NOMO-1 treated with DMSO at 0.1 percent for 48 hours (cell line): ENCODE results near the gene PDK4.
"Not testable (repeated sequence)": the region's sequence is repeated elsewhere in the genome, so short reads cannot be mapped to it uniquely, and the experiment has no call there.

Source experiments
- DNase-seq: peaks from one replicate; lab custom pipeline; 2025; ENCODE audit not compliant: unreplicated experiment; lab: John Stamatoyannopoulos, UW

Gene PDK4

DNA sequence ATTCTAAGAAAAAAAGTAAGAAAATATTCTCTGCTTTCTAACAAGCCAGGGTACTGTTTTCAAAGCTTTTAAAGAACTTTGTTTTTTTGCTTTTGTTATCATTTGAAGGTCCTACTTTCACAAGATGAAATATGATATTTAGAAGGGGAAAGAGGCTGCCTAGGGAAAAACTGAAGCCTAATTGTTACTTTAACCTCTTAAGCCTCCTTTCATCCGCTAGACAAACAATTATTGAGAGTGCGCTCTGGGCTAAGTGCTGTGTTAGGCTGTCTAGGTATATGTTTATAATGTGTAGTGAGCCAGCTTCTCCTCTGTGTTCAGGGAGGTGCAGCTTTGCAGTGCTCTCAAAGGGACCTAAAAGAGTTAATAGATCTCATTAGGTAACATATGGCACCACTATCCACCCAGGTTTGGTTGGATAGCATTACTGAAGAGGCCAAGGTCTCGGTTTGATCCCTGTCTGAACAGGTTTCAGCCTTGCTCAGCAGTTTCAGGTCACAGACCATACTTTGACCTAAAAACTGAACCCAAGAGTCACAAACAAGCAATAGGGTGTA lies 17.9 kb downstream of the PDK4 start:
- DNase-seq: no peak

DNA sequence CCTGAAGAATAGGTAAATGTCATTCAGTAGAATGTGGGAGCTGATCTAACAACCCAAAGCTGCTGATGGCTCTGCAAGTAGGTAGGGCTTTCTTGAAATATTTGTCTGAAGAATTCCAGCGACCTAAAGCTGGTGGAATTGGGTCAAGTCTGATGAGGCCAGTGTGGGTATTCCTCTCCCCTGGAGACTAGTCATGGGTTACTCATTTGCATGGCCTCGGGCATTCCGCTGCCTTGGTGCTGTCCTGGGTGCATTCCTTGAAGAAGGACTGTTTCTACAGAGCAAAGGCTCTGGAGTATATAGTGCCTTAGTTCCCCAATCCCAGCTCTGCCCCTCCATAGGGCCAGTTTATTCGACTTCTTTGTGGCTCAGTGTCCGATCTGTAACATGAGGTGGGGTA lies 19.2 kb downstream of the PDK4 start:
- no peak for DNase-seq

DNA sequence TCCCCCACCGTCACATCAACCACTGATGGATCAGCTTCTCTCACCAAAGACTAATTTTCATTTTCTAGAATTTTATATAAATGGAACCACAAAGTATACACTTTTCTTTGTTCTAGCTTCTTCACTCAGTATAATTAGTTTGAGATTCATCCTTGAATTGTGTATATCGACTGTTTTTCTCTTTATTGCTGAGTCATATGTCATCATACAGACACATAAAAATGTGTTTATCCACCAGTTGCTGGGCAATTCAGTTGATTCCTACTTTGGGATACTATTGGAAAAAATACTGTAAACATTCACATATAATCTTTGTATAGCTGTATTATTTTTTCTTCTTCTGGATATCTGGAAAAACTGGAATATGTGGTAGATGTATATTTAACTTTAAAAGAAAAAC lies 26.6 kb downstream of the PDK4 start:
- DNase-seq: no peak

DNA sequence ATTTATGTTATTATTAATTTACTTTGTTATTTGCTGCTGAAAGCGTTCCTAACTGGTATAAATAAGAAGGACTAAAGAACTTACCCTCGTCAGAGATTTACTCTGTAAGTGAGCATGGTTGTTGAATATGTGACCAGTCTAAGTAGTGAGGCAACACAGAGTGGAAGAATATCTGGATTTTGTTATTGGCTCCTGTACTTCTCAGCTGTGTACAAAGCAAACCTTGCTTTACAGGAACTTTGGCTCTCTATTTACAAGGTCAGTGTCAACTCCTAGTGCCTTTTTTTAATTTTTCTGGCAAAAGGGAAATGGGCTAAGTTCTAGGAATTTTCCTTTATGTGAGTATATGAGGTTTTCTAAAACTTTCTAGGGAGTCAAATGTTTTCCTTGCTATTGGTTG lies 35.6 kb downstream of the PDK4 start:
- no peak for DNase-seq

DNA sequence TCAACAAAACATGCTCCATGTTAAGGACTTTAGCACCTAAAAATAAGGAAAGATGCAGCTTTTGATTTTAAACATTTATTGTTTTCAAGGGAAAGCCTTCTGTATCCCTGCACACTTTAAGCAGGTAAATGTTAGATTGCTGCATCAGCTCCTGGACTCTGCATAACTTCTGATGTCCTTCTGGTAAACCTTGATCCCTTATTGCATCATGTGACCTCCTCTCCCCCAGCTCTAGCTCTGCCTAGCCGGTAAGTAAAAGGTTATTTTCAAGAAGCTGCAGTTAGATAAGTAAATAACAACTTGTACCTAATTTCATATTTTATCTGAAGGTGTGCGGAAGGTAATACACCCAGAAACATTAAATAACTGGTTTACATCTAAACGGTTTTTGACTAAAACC lies 37.5 kb downstream of the PDK4 start:
- DNase-seq: no peak

DNA sequence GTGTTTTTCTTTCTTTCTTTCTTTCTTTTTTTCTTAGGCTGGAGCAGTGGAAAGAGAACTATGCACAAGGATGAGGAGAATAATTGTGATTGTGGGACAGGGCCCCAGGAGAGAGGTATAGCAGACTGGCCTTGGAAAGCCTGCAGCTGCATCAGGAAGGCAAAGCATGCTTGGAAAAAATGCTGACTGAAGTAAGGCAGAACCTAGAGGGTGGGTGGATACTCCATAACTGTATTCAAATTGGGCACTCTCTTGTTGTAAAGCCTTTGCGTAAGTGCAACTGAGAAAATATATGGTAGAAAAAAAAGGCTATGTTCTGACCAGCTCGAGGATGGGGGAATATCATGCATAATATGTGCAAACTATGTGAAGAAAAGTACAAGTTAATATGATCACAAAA lies 39.5 kb downstream of the PDK4 start:
- no peak for DNase-seq

DNA sequence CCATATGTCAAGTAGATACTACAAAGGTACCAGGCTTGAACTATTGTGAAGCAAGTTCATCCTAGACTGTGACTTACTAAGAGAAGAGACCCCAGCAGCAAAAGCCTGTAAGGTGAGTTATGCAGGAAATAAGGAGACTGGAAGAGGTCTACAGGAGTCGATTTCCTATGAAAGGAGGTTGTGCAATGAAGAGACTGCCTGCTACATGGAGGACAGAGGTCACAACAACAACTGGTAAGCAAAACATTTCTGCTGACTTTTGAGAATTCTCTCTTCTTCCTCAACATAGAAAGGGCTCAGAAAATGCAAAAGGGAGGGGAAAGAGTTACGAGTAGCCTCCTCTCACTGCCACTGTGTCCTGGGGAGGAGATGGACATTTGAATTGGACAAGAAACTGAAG lies 42.4 kb downstream of the PDK4 start:
- DNase-seq: no peak

DNA sequence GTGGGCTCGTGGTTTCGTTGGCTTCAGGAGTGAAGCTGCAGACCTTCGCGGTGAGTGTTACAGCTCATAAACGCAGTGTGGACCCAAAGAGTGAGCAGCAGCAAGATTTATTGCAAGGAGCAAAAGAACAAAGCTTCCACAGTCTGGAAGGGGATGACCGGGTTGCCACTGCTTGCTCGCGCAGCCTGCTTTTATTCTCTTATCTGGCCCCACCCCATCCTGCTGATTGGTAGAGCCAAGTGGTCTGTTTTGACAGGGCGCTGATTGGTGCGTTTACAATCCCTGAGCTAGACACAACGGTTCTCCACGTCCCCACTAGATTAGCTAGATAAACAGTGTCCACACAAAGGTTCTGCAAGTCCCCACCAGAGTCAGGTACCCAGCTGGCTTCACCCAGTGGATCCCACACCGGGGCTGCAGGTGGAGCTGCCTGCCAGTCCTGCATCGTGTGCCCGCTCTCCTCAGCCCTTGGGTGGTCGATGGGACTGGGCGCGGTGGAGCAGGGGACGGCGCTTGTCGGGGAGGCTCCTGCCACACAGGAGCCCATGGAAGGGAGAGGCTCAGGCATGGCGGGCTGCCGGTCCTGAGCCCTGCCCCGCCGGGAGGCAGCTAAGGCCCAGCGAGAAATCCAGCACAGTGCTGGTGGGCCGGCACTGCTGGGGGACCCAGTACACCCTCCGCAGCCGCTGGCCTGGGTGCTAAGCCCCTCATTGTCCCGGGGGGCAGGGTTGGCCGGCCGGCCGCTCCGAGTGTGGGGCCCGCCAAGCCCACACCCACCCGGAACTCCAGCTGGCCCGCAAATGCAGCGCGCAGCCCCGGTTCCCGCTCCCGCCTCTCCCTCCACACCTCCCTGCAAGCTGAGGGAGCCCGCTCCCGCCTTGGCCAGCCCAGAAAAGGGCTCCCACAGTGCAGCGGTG lies 44.0 kb downstream of the PDK4 start:
- not testable (repeated sequence) for DNase-seq

DNA sequence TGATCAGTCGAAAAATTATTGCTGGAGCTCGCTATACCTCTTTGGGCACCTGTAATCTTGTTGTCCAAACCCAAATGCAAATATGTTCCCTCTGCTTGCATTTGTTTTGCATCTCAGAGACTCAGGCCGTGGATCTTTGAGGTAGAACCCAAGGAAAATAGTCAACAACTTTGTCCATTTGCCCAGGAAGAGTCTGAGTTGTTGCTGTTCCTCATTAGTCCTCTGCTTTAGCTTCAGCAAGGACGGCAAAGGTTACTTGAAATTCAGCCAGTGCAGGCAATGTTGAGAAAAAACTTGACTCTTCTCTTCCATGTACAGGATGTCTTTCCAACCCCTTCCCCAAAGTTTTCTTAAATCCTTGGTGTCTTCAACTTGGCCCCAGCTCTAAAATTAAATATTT lies 45.8 kb downstream of the PDK4 start:
- no peak for DNase-seq

DNA sequence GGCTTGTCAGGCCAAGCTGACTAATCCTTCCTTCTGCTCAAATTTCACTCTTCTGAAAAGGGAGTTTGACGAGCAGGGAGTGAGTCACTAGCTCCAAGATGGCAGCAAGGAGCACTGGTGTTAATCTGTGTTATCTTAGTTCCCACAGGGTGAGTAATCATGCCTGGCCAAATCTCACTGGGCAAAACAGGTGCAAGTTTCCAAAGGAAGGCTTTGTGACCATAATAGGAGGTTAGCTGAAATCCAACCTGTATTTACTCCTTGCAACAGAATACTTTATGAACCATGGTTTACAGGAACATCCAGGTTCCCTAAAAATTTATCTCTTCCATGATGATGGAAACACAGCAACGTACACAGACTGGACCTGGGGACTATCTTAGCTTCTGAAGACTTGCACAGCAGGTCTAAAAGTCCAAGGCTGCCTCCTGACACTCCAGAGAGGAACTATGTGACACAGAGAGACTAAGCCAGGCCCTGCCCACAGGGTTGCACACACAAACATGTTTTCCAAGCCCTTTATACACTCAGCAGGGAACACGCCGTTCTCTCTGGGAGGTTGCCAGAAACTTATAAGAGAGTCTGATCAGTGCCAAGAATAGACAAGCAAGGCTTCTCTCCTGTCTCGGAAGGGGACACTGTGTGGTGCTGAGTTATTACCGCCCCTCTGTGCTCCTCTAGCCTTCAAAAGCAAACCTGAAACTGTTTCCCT lies 46.3 kb downstream of the PDK4 start:
- no peak for DNase-seq

DNA sequence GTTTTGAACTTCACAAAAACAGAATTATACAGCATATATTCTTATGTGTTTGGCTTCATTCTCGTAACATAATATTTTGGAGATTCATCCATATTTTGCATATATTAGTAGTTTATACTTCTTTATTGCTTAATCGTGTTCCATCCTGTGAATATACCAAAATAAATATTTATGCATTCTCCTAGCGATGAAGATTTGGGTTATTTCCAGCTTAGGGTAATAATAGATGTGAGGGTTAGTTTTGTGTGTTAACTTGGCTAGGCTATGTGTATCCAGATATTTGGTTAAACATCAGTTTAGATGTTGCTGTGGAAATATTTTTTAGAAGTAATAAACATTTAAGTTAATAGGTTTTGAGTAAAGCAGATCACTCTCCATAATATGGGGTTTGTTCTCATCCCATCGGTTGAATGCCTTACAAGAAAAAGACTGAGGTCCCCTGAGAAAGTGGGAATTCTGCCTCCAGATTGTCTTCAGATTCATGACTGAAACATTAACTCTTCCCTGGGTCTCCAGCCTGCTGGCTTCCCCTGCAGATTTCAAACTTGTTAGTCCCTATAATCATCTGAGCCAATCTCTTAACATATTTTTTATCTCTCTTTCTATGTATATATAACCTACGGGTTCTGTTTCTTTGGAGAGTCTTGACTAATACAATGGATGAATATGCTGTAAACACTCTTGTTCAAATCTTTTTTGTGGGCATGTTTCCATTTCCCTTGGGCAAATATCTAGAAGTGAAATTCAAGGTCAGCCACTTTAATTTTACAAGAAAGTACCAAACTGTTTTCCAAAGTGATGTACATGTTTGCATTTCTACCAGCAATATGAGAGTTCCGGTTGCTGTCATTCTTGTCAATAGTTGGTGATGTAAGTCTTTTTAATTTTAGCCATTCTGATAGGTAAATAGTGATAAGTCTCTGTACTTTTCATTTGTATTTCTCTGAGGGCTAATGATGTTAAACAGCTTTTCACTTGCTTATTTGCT lies 48.7 kb downstream of the PDK4 start:
- DNase-seq: no peak

DNA sequence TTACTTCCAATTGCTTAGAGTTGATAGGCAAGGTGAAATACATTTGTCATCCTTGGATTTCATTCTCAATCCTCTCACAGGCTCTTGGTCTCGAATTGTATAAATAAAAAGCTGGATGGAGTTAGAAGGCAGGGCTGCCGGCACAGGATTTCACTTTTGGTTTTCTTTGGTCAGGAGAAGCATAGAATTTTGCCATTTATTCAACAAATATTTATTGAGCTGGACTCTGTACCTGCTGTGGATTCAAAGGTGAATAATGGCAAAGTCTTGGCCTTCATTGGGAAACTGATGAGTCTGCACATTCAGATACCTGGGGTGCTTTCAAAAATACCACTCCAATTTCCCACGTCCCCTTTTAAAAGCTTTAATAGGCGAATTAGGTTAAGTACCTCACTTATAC lies 49.7 kb downstream of the PDK4 start:
- DNase-seq: no peak

DNA sequence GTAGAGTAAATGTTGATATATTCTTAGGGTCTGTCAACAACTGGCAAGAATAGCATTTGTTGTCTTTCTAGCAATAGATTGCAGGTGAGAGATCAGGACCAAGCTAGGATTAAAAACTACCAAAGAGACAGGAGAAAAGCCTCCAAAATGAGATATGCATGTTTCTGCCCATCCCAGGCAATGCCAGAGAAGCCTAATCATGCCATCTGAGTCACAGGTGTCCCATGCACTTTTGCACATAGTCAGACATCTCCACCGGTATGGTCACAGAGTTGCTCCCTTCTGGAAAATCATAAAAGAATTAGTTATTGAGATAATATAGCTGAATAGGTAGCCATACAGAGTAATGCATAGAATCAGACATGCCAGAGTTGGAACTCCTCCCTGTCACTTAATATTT lies 50.6 kb downstream of the PDK4 start:
- no peak for DNase-seq

DNA sequence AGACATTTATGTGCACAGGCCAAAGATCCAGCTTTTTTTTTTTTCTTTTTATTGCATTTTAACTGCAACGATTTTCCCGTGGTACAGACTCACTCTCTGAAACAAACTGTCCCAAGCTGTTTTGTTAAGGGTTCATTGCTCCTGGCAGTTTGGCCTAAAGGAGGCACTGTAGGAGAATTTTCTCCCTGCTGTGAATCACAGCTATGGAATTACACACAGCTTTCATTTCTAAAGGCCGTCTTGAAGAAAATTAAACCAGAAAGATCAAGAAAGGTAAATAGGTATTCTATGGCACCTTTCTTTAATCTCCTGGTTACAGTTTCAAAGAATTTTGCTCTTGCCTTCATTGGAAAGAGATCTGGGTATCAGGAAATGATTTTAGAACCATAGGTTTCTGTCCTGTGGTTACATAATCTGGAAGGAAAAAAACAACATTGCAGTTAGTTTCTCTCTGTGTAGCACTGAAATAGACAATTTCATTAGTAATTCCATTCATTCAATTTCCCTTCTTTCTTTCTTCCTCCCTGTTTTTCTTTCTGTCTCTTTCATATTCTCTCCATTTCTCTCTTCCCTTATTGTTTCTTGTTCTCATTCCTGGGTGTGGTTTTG lies 51.2 kb downstream of the PDK4 start:
- DNase-seq: peak; percentile 52

DNA sequence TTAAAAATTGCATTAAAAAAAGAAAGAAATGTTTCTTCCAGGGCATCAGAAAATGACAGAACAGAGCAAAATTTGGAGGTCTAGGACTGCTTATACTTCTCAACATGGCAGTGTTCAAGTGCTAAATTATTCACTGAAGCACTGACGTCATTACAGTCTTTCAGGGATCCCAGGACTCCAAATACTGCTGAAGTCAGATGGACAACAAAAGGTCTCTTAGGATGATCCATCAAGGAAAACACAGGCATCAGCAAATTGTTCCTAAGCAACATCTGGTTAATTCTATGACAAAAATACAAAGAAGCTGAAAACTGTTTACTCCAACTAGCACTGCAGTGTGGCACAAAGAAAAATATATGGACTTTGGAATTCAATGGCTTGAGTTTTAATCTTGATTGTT lies 52.1 kb downstream of the PDK4 start:
- DNase-seq: no peak

DNA sequence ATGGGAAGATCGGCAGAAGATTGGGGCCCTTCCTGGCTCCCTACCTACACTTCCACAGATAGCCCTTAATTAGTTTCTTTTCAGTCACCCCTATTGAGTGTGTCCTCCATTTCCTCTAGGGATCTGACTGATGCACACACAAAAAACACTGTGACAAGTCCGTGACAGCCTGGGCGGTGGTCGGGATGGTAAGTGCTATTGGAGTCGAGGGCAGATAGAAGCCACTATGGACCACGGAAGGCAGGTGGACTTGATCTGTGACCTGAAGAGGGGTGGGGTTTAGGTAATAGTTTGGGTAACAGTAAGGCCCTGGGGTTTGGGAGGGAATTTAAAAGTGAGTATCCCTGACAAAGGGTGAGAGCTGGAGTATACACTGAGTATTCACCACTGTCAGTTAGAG lies 53.0 kb downstream of the PDK4 start:
- no peak for DNase-seq

DNA sequence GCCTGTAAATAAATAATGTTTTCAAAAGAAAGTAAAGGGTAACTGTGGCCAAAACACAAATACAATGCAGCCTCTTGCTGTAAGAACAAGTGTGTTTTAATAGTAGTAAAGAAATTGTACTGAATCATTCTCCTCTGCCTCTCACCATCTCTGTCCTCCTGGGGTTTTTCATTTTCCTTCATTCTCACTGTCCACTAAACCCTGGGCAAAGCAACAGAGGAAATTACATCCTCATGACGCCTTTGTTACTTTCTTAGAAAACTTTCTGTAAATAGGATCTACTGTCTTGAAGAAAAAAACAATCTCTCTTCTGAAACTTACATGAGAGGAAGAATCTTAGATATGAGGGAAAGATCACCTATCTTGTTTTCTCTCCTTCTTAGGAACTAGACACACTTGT lies 56.0 kb downstream of the PDK4 start:
- no peak for DNase-seq

DNA sequence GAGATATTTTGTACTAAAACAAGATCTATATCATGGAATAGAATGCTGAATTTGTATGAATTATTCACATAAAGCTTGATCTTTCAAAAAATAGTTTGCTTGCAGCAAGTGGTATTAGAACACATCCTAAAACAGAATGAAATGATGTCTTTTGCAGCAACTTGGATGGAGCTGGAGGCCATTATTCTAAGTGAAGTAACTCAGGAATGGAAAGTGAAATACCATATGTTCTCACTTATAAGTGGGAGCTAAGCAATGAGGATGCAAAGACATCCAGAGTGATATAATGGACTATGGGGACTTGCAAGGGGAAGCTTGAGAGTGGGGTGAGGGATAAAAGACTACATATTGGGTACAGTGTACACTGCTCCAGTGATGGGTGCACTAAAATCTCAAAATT lies 56.9 kb downstream of the PDK4 start:
- DNase-seq: no peak

DNA sequence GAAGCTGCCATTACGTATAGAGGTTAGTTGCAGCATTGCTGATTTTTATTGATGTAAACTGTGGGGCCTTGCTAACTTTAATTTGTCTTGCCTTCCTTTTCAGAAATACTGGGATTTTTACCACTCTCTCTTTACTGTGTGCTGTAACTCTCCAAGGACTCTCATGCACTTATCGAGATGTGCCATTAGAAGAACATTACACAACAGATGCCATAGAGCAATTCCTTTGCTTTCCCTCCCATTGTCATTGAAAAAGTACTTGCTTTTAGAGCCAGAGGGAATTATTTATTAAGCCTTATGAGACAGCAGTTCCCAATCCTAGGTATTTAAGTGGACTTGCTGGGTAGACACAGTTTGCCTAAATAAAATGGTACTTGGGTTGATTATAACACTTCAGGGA lies 58.8 kb downstream of the PDK4 start:
- no peak for DNase-seq

DNA sequence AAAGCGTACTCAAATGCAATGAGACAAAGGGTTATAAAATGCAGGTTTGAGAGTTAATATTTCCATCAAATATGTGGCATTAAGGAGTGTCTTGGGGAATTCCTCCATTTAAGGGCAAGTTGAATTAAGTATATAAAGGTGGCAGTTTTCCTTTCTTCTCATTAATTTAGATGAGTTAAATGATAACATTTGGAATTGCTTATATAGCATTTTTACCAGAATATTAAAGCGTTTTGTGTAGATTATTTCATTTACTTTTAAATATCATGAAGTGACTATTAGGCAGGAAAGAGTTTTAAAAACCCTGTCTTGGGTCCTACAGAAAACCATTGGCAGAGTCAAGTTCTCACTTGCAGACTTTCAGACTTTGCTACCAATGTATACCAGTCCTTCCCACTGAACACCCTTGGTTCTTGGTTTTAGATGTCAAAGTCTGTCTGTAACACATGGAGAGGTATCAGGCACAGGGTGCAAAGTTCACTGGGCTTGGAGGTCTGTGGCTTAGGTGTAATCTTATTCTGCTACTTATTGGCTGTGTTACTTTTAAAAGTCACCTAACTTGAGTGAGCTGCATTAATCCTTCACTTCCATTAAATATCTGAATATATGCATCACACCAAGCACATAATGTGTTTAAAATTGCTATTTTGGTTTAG lies 59.5 kb downstream of the PDK4 start:
- no peak for DNase-seq
